Cardiac fibroblast (primary cell): ENCODE measurements around the gene TM7SF2.

Experiments used
- DNase-seq, 2 donors: peaks; one replicate each; pipeline versions ENCODE4 v3.0.0 to v3.0.0-alpha.2; 2010; ENCODE audit warnings: low read depth in 2 of 2
- H3K4me3 ChIP-seq, 2 donors: replicated peaks in 1 of 2; 1 replicate in 1 of 2; 2 replicates in 1 of 2; pipeline ENCODE4 v1.5.1; 2011; ENCODE audit warnings: low read depth in 2 of 2, low read length in 2 of 2, mild to moderate bottlenecking in 2 of 2, moderate library complexity in 1 of 2
- CTCF ChIP-seq: IDR thresholded peaks from one replicate; pipeline ENCODE4 v1.5.1; 2011; ENCODE audit warnings: low read depth, mild to moderate bottlenecking, low read length, inconsistent platforms

Gene TM7SF2

GRCh38 chr11:65132238-65132987 is 20.7 kb downstream of the TM7SF2 start:
- TF ChIP-seq CTCF = no peak
- DNase-seq = no peak
- H3K4me3 ChIP-seq = peak overlapping the region in 1 of 2 donors; percentile 95

- no peak for DNase-seq
Measured at GRCh38 chr11:65132988-65133700, 21.5 kb downstream of the TM7SF2 start.

GRCh38 chr11:65133724-65134123 is 22.1 kb downstream of the TM7SF2 start:
- peak overlapping the region; percentile 95 to 98 for H3K4me3 ChIP-seq
- no peak for TF ChIP-seq CTCF

More at GRCh38 chr11:65132988-65133700, 21.5 kb downstream of the TM7SF2 start:
- TF ChIP-seq CTCF = no peak
- H3K4me3 ChIP-seq = peak overlapping the region; percentile 95 to 98

GRCh38 chr11:65134240-65134951 is 22.7 kb downstream of the TM7SF2 start, which contains the start of gene SYVN1:
Gene SYVN1, minus strand, starts transcription at chr11:65134519. Its CDS starts 918 bp downstream, at chr11:65133601.
- H3K4me3 ChIP-seq = peak within 1 kb of the TSS; percentile 95 to 98
- no peak for TF ChIP-seq CTCF
- peak; percentile 88 to 91 for DNase-seq

More at GRCh38 chr11:65133724-65134123, 22.1 kb downstream of the TM7SF2 start:
- peak; percentile 31 to 67 for DNase-seq

GRCh38 chr11:65134952-65135632 is 23.4 kb downstream of the TM7SF2 start:
- DNase-seq = peak; percentile 97
- H3K4me3 ChIP-seq = peak overlapping the region; percentile 95 to 98
- TF ChIP-seq CTCF = no peak

- H3K4me3 ChIP-seq = peak overlapping the region; percentile 95 to 98
- no peak for DNase-seq
- TF ChIP-seq CTCF = no peak
Measured at GRCh38 chr11:65135633-65136145, 24.0 kb downstream of the TM7SF2 start.
